Subcutaneous abdominal adipose tissue (tissue), 5 donors: Measurements from ENCODE around the gene ZNF28.
A peak's percentile ranks its signal among the peaks of the same experiment; 100 is the strongest.
"Not testable (repeated sequence)": the region's sequence is repeated elsewhere in the genome, so short reads cannot be mapped to it uniquely, and the experiment has no call there.

Experiments
- H3K27ac ChIP-seq: one replicate; pipeline ENCODE4 v1.7.0; 2013; ENCODE audit warnings: low read depth, mild to moderate bottlenecking, inconsistent platforms, low read length, moderate library complexity
- H3K27me3 ChIP-seq, 5 donors: one replicate each; pipeline ENCODE4 v1.7.0; 2013; ENCODE audit warnings: low read length in 5 of 5, inconsistent platforms in 1 of 5; ENCODE audit not compliant: control insufficient read depth in 5 of 5, insufficient read depth in 4 of 5
- H3K36me3 ChIP-seq, 5 donors: one replicate each; pipeline ENCODE4 v1.7.0; 2013; ENCODE audit warnings: low read length in 5 of 5; ENCODE audit not compliant: control insufficient read depth in 5 of 5, insufficient read depth in 5 of 5
- H3K4me1 ChIP-seq, 5 donors: one replicate each; pipeline ENCODE4 v1.7.0; 2013; ENCODE audit warnings: low read length in 5 of 5, mild to moderate bottlenecking in 3 of 5, moderate library complexity in 1 of 5; ENCODE audit not compliant: control insufficient read depth in 5 of 5, insufficient read depth in 5 of 5
- H3K4me3 ChIP-seq, 5 donors: one replicate each; pipeline ENCODE4 v1.7.0; 2013; ENCODE audit warnings: low read length in 5 of 5, low read depth in 1 of 5
- H3K9ac ChIP-seq, 5 donors: one replicate each; pipeline ENCODE4 v1.7.0; 2013; ENCODE audit warnings: low read length in 5 of 5, mild to moderate bottlenecking in 4 of 5, moderate library complexity in 3 of 5
- H3K9me3 ChIP-seq, 5 donors: one replicate each; pipeline ENCODE4 v1.7.0; 2013; ENCODE audit warnings: low read length in 5 of 5; ENCODE audit not compliant: control insufficient read depth in 5 of 5
- donor health status: healthy.
- donor health status: healthy.
- donor health status: healthy.
- donor health status: healthy.
- donor health status: healthy.

Gene ZNF28

DNA sequence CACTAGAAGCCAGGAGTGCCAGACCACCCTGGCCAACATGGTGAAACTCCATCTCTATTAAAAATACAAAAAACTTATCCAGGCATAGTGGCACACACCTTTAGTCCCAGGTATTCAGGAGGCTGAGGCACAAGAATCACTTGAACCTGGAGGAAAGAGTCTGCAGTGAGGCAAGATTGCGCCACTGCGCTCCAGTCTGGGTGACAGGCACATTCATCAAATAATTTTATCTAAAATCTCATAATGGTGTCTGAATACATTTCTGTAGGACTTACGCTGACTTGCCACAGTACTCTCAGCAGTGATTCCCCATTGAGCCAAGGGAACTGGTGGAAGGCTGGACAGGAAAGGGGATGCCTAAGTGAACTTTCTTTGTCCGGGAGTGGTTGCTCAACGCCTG is 4.3 kb upstream of the ZNF28 start:
- H3K27ac ChIP-seq: no peak overlapping the region
- no peaks in the 10 kb centered on the region for H3K27me3 ChIP-seq
- no peak overlapping the region for H3K9ac ChIP-seq
- H3K4me3 ChIP-seq: no peak overlapping the region
- H3K9me3 ChIP-seq: peaks cover 0 to 4% (median 0%) of the 10 kb centered on the region in 5 donors
- H3K4me1 ChIP-seq: peaks cover 0 to 5% (median 1%) of the 10 kb centered on the region in 5 donors
- H3K36me3 ChIP-seq: no peaks in the 10 kb centered on the region

DNA sequence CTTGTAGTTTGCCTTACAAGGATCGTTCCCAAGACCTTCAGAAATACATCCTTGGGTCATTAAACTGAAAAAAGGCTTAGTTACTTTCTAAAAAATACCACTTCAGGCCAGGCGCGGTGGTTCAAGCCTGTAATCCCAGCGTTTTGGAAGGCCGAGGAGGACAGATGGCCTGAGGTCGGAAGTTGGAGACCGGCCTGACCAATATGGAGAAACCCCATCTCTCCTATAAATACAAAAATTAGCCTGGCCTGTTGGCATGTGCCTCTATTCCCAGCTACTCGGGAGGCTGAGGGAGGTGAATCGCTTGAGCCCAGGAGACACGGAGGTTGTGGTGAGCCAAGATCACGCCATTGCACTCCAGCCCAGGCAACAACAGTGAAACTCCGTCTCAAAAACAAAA is 2.2 kb upstream of the ZNF28 start:
- H3K9me3 ChIP-seq: peaks cover 0 to 4% (median 0%) of the 10 kb centered on the region in 5 donors
- no peak overlapping the region for H3K9ac ChIP-seq
- no peaks in the 10 kb centered on the region for H3K27me3 ChIP-seq
- H3K27ac ChIP-seq: no peak overlapping the region
- H3K4me1 ChIP-seq: peaks cover 0 to 11% (median 7%) of the 10 kb centered on the region in 5 donors
- H3K36me3 ChIP-seq: no peaks in the 10 kb centered on the region
- no peak overlapping the region for H3K4me3 ChIP-seq

DNA sequence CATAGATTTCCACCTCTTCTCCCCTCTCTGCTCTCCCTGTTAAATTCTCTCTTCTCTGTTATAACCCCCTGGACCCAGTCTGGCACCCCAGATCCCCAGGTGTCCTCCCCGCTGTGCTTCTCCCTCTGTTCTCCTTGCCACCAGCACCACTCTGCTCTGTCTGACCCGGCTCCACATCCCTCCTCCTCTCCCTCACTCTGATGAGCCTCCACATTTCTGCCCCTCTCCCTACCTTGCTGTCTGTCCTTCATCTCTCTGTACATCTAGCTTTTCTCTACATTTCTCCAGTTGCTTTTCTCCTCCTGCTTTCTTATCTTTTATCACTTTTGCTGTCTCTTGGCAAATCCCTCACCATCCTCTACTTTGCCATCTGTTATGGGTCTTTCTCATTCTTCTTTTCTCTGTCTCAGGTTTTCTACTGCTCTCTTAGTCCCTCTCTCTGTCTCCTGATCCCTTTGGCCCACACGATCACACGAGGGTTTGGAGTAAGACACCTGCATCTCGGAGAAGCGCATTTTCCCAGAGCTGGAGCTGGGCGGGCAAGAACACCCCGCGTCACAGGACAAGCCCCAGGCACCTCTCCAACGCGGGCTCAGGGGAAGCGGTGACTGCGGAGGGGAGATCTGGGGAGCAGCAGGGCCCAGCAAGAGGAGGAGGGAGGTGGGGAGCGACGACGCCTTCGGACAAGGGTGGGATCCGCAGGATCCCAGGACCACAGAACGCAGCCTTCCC is 795 bp downstream of the ZNF28 start:
- peak overlapping the region; percentile 48 to 81 (median 63) for H3K9ac ChIP-seq
- H3K27me3 ChIP-seq, H3K27ac ChIP-seq, H3K9me3 ChIP-seq: not testable (repeated sequence)
- H3K4me1 ChIP-seq: peaks cover 0 to 11% (median 7%) of the 10 kb centered on the region in 5 donors
- peaks cover 0 to 11% (median 8%) of the 10 kb centered on the region in 5 donors for H3K36me3 ChIP-seq
- peak overlapping the region; percentile 73 to 86 (median 80) for H3K4me3 ChIP-seq

DNA sequence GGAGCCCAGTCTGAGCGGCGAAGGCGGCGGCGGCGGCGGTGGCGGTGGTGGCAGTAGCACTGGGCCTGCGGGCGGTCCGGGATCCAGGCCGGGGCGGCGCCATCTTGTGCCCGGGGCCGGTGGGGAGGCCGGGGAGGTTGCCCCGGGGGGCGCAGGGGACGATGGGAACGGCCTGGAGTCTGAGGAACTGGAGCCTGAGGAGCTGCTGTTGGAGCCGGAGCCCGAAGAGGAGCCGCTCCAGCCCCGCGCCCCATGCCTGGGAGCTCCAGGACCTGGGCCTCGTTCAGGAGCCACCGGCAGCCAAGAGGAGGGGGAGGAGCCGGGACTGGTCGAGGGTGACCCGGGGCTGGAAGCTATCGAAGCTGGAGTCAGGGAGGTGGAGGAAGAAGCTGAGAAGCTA is 11.6 kb downstream of the ZNF28 start:
- no peaks in the 10 kb centered on the region for H3K4me1 ChIP-seq
- H3K4me3 ChIP-seq: no peak overlapping the region
- H3K27ac ChIP-seq: no peak overlapping the region
- H3K27me3 ChIP-seq: no peaks in the 10 kb centered on the region
- H3K36me3 ChIP-seq: peaks cover 0 to 39% (median 25%) of the 10 kb centered on the region in 5 donors
- no peak overlapping the region for H3K9ac ChIP-seq
- H3K9me3 ChIP-seq: peaks cover 0 to 9% (median 0%) of the 10 kb centered on the region in 5 donors

DNA sequence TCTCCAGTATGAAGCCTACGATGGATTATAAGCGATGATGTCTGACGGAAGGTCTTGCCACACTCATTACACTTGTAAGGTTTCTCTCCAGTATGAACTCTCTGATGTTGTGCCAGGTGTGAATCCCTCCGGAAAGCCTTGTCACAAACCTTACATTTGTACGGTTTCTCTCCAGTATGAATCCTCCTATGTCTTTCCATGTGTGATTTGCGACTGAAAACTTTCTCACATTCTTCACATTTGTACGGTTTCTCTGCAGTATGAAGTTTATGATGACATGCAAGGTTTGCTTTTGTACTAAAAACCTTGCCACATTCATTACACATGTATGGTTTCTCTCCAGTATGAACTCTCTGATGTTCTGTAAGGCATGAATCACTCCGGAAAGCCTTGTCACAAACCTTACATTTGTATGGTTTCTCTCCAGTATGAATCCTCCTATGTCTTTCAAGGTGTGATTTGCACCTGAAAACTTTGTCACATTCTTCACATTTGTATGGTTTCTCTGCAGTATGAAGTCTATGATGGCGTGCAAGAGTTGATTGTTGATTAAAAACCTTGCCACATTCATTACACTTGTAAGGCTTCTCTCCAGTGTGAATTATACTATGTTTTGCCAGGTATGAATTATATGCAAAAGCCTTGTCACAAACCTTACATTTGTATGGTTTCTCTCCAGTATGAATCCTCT is 21.3 kb downstream of the ZNF28 start:
- not testable (repeated sequence) for H3K4me1 ChIP-seq, H3K9ac ChIP-seq, H3K27ac ChIP-seq, H3K27me3 ChIP-seq
- Histone ChIP-seq H3K4me3 (peak overlapping the region in 4 of 5 donors; percentile 23 to 53 (median 43)), H3K36me3 (peaks cover 34 to 50% (median 45%) of the 10 kb centered on the region in 5 donors), H3K9me3 (peaks cover 44 to 81% (median 68%) of the 10 kb centered on the region in 5 donors)

DNA sequence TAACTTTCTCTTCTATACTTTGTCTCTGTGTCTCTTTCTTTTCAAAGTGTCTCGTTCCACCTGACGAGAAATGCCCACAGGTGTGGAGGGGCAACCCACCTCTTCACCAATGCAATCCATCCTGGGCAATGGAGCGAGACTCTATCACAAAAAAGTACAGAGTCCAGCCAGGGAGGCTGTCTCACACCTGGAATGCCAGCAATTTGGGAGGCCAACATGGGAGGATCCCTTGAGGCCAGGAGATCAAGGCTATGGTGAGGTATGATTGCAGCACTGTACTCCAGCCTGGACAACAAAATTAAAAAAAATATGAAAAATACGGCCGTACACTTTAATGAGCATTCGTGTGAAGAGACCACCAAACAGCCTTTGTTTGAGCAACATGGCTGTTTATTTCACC is 32.0 kb downstream of the ZNF28 start:
- Histone ChIP-seq H3K36me3 (no peaks in the 10 kb centered on the region), H3K9me3 (peaks cover 0 to 15% (median 7%) of the 10 kb centered on the region in 5 donors), H3K4me3 (no peak overlapping the region), H3K9ac (no peak overlapping the region), H3K27ac (no peak overlapping the region), H3K27me3 (no peaks in the 10 kb centered on the region), H3K4me1 (peaks cover 0 to 18% (median 17%) of the 10 kb centered on the region in 5 donors)

DNA sequence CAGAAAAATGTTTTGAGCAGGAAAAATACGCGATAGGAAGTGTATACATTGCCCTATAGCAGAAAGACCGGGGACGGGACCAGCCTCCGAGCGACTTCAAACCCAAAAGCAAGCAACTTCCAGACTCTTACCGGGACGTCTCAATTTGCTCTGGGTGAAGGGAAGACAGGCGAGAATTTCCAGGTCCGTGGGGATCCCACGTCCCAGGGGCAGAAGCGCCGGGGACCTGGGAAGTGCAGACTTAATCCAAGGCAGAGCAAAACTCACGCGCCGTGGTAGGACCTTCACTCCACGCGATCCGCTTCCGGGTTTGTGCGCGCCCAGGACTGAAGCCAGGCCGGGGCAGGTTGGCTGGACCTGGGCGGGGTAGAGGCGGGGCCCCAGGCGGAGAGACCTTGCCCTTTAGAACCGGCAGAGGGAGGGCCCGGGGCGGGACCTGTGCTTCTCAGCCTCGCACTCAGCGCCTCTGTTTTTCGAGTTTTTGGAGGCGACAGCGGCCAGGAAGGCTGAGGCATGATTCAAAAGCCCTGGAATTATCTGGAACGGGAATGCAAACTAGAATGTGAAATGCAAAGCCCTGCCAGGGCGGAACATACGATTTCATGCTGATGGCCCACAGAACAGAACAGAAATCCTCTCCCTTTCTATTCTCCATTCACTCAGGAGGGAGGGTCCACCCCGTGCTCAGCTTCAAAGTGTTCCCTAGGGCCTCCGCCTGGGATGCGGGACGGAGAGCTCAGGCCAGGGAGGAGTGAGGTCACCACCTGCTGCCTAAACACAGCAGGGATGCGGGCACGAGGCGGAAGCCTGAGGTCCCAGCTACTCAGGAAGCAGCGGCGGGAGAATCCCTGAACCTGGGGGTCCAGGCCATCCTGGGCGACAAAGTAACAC is 34.7 kb downstream of the ZNF28 start, which contains the start of gene ZNF600:
TSS of gene ZNF600 (minus strand) at position 328 of the 891 bp plus-strand sequence. CDS start 7,903 bp downstream, outside the sequence.
- Histone ChIP-seq H3K4me1 (peaks cover 0 to 18% (median 17%) of the 10 kb centered on the region in 5 donors), H3K4me3 (peak within 1 kb of the TSS; percentile 77 to 87 (median 81)), H3K27ac (peak within 1 kb of the TSS; percentile 13), H3K9ac (peak within 1 kb of the TSS; percentile 38 to 86 (median 80))
- H3K36me3 ChIP-seq, H3K27me3 ChIP-seq, H3K9me3 ChIP-seq: not testable (repeated sequence)

DNA sequence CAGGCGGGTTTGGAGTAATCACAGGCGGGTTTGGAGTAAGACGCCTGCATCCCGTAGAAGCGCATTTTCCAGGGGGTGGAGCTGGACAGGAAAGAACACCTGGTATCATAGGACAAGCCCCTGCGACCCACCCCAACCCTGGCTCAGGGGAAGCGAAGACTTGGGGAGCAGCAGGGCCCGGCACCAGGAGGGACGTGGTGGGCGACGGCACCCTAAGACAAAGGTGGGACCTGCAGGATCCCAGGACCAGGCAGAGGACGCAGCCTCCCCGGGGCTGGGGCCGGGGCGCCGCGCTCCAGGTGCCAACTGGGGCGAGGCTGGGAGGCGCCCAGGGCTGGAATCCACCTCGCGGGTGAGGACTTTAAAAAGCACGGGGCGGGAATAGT is 35.4 kb downstream of the ZNF28 start:
- Histone ChIP-seq H3K27ac (peak overlapping the region; percentile 13), H3K4me1 (peaks cover 0 to 18% (median 17%) of the 10 kb centered on the region in 5 donors), H3K4me3 (peak overlapping the region; percentile 77 to 87 (median 81)), H3K9me3 (no peaks in the 10 kb centered on the region), H3K9ac (peak overlapping the region; percentile 38 to 86 (median 80)), H3K27me3 (no peaks in the 10 kb centered on the region), H3K36me3 (peaks cover 0 to 4% (median 0%) of the 10 kb centered on the region in 5 donors)

DNA sequence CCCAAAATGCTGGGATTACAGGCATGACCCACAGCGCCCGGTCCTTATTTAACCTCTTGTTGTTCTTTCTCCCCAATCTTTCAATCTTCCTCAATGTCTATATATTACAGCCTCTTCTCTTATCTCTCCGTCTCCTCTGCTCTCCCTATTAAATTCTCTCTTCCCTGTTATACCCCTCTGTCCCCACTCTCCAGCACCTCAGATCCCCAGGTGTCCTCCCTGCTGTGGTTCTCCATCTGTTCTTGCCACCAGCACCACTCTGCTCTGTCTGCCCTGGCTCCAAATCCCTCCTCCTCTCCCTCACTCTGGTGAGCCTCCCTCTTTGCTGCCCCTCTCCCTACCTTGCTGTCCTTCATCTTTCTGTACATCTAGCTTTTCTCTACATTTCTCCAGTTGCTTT is 35.9 kb downstream of the ZNF28 start:
- no peaks in the 10 kb centered on the region for H3K27me3 ChIP-seq
- H3K27ac ChIP-seq: no peak overlapping the region
- no peaks in the 10 kb centered on the region for H3K9me3 ChIP-seq
- peaks cover 0 to 8% (median 0%) of the 10 kb centered on the region in 5 donors for H3K36me3 ChIP-seq
- H3K4me3 ChIP-seq: no peak overlapping the region
- peak overlapping the region in 3 of 5 donors; percentile 80 to 86 (median 81) for H3K9ac ChIP-seq
- H3K4me1 ChIP-seq: peaks cover 0 to 18% (median 17%) of the 10 kb centered on the region in 5 donors
